Gastrocnemius medialis (tissue), 4 donors: ENCODE results near the gene RAB44. TPM values are rescaled to one million over a fixed set of nuclear protein-coding genes. Genes with fewer than 3 reads are reported as not detected.
"Not testable (repeated sequence)": the region's sequence is repeated elsewhere in the genome, so short reads cannot be mapped to it uniquely, and the experiment has no call there.

Source experiments
- ATAC-seq, 2 donors: fragments of 150-250 bp; one replicate each; pipeline ENCODE4 v1.9.1; 2016
- DNase-seq, 2 donors: peaks; one replicate each; pipeline ENCODE4 v3.0.0-alpha.2; 2019
- H3K27ac ChIP-seq, 4 donors: fragments of 200-600 bp; sonication (generic); 1 replicate in 1 of 4; 2 replicates in 3 of 4; pipeline ENCODE4 v1.5.1; 2016 to 2018; ENCODE audit warnings: mild to moderate bottlenecking in 2 of 4, moderate library complexity in 1 of 4
- H3K27me3 ChIP-seq, 3 donors: fragments of 200-600 bp; sonication (generic) in 2 of 3; 1 replicate in 1 of 3; 2 replicates in 2 of 3; pipeline versions ENCODE4 v1.5.1 to v1.6.0; 2016 to 2019; ENCODE audit warnings: mild to moderate bottlenecking in 1 of 3, moderate library complexity in 1 of 3
- H3K36me3 ChIP-seq, 2 donors: fragments of 200-600 bp; sonication (generic) in 1 of 2; one replicate each; pipeline ENCODE4 v1.5.1; 2017 to 2018
- H3K4me1 ChIP-seq, 2 donors: fragments of 200-600 bp; sonication (generic) in 1 of 2; one replicate each; pipeline ENCODE4 v1.5.1; 2016 to 2017; ENCODE audit warnings: mild to moderate bottlenecking in 2 of 2
- H3K4me3 ChIP-seq, 4 donors: fragments of 200-600 bp; sonication (generic) in 3 of 4; 1 replicate in 1 of 4; 2 replicates in 3 of 4; pipeline ENCODE4 v1.5.1; 2016 to 2019; ENCODE audit warnings: mild to moderate bottlenecking in 2 of 4
- H3K9me3 ChIP-seq, 3 donors: fragments of 200-600 bp; sonication (generic) in 2 of 3; 1 replicate in 1 of 3; 2 replicates in 2 of 3; pipeline ENCODE4 v1.5.1; 2016 to 2019
- CTCF ChIP-seq, 5 experiments: fragments of 450-650 bp in 3 of 5; fragments of 200-600 bp in 2 of 5; sonication (generic) in 2 of 5; IDR thresholded peaks in 4 of 5; conservative IDR thresholded peaks in 1 of 5; 1 replicate in 4 of 5; 2 replicates in 1 of 5; pipeline ENCODE4 v1.5.1; 2016 to 2019; ENCODE audit warnings: antibody characterized with exemption in 5 of 5, mild to moderate bottlenecking in 3 of 5, moderate library complexity in 3 of 5
- POLR2A ChIP-seq, 2 donors: fragments of 450-650 bp; IDR thresholded peaks; one replicate each; pipeline ENCODE4 v1.6.1; 2017; ENCODE audit warnings: antibody characterized with exemption in 2 of 2, mild to moderate bottlenecking in 2 of 2, moderate library complexity in 2 of 2
- in situ Hi-C, 4 donors: fragments of 200-750 bp; cut with MboI; loops; one replicate each; pipeline versions ENCODE4 v1.15.0 to v1.8.0; 2017; ENCODE audit warnings: low sequenced_read_pairs in 4 of 4
- intact Hi-C: fragments of 100-400 bp; cut with DNase I; formaldehyde crosslinking; loops from one replicate; pipeline ENCODE4 v1.15.1; 2023; ENCODE audit warnings: low total_unique reads
- total RNA-seq, 4 donors: library from RNA; depleted of rRNA; stranded (reverse); fragments of >200 nt; gene quantifications; one replicate each; pipeline versions ENCODE4 v1.1.0 to v1.2.3, GENCODE V29; 2016

Gene RAB44
- total RNA-seq, 4 donors from 2014 or later = 0.09 TPM; not detected in 3

- Histone ChIP-seq H3K9me3 (no peaks in the 10 kb centered on the region), H3K4me1 (no peaks in the 10 kb centered on the region), H3K36me3 (no peaks in the 10 kb centered on the region), H3K27ac (no peak overlapping the region), H3K27me3 (no peaks in the 10 kb centered on the region), H3K4me3 (no peak overlapping the region)
- intact Hi-C loops (no loop called here), in situ Hi-C loops (no loop called here)
- ATAC-seq = no peak
- TF ChIP-seq CTCF (IDR thresholded peaks at IDR 0.05 in 4 of 5, conservative IDR thresholded peaks at IDR 0.05 in 1 of 5) (no peak), POLR2A (IDR thresholded peaks at IDR 0.05) (no peak)
- no peak for DNase-seq
Observed at GRCh38 chr6:36720251-36721141, 22.9 kb downstream of the RAB44 start.

- Histone ChIP-seq H3K27me3 (no peaks in the 10 kb centered on the region), H3K9me3 (no peaks in the 10 kb centered on the region), H3K4me1 (no peaks in the 10 kb centered on the region), H3K36me3 (no peaks in the 10 kb centered on the region), H3K27ac (no peak overlapping the region), H3K4me3 (no peak overlapping the region)
- no peak for TF ChIP-seq CTCF (IDR thresholded peaks at IDR 0.05 in 4 of 5, conservative IDR thresholded peaks at IDR 0.05 in 1 of 5)
- no peak for TF ChIP-seq POLR2A (IDR thresholded peaks at IDR 0.05)
- intact Hi-C loops (no loop called here), in situ Hi-C loops (no loop called here)
- DNase-seq (no peak), ATAC-seq (no peak)
Observed at GRCh38 chr6:36721369-36722140, 23.9 kb downstream of the RAB44 start.

GRCh38 chr6:36722365-36722764, 24.7 kb downstream of the RAB44 start:
- Histone ChIP-seq H3K4me3 (no peak overlapping the region), H3K36me3 (no peaks in the 10 kb centered on the region), H3K4me1 (no peaks in the 10 kb centered on the region), H3K27ac (no peak overlapping the region), H3K9me3 (no peaks in the 10 kb centered on the region), H3K27me3 (no peaks in the 10 kb centered on the region)
- TF ChIP-seq POLR2A (IDR thresholded peaks at IDR 0.05) = no peak
- TF ChIP-seq CTCF (IDR thresholded peaks at IDR 0.05 in 4 of 5, conservative IDR thresholded peaks at IDR 0.05 in 1 of 5) = no peak
- in situ Hi-C loops = no loop called here
- no peak for ATAC-seq
- no peak for DNase-seq
- intact Hi-C loops = no loop called here

- intact Hi-C loops = no loop called here
- Histone ChIP-seq H3K9me3 (no peaks in the 10 kb centered on the region), H3K27me3 (no peaks in the 10 kb centered on the region), H3K27ac (no peak overlapping the region), H3K4me3 (no peak overlapping the region), H3K4me1 (no peaks in the 10 kb centered on the region), H3K36me3 (no peaks in the 10 kb centered on the region)
- no peak for DNase-seq
- TF ChIP-seq CTCF (IDR thresholded peaks at IDR 0.05 in 4 of 5, conservative IDR thresholded peaks at IDR 0.05 in 1 of 5) (no peak), POLR2A (IDR thresholded peaks at IDR 0.05) (no peak)
- in situ Hi-C loops = no loop called here
- ATAC-seq = no peak
Observed at GRCh38 chr6:36722879-36723278, 25.3 kb downstream of the RAB44 start.

- DNase-seq, ATAC-seq, H3K9me3 ChIP-seq, H3K36me3 ChIP-seq, H3K27ac ChIP-seq, H3K4me3 ChIP-seq, in situ Hi-C loops, H3K4me1 ChIP-seq, H3K27me3 ChIP-seq: not testable (repeated sequence)
- intact Hi-C loops = loop anchor here (1.0 kb wide), 1 partner anchor 101 kb away; no protein-coding TSS in a partner anchor
Observed at GRCh38 chr6:36723992-36724391, 26.4 kb downstream of the RAB44 start.
